HG02884 (cell line): ENCODE data around the gene NUCKS1.

Source experiments
- ATAC-seq: cut with Tn5 transposase; IDR thresholded peaks from one replicate; pipeline ENCODE4 v1.9.1; 2021; ENCODE audit warnings: mild to moderate bottlenecking, moderate library complexity; ENCODE audit not compliant: unreplicated experiment

Gene NUCKS1, protein sequence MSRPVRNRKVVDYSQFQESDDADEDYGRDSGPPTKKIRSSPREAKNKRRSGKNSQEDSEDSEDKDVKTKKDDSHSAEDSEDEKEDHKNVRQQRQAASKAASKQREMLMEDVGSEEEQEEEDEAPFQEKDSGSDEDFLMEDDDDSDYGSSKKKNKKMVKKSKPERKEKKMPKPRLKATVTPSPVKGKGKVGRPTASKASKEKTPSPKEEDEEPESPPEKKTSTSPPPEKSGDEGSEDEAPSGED

DNA sequence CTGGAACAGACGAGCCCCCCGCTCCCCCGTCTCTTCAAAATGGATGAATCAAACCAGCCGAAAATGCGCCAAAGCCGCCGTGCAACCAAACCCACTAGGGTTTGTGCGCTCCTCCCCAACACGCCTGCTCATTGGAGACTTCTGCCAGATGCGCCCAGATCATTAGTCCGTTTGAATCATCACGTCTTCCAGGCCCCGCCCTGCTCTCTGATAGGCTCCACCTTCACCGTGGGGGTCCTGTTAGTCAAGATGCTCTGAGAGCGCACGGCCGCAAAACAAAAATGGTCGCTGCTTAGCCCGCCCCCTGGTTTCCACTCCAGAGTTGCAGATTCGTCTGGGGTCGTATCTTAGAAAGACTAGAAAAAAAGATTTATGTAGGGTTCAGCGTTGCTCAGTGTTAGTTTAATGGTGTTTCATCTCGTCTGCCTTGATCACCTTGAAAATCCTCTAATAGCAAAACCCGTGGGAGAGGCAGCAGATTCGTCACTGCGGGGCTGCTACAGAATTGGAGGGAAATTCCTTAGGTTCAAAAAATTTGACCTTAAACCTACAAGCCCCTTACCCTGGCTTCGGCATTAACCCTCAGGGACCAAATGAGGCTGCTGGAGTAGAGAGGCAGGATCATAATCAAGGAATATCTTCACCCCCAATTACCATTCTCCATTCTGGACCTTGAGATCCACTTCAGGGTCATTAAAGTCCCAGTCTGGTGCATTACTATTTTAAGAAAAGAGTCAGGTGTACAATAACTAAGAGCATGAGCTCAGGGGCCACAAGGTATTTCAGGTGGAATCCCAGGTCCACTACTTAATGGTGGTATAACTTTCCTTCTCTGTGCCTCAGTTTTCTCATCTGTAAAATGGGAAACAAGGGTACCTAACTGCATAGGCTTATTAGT lies at the start of gene NUCKS1:
TSS of gene NUCKS1 (minus strand) at position 45 of the 898 bp plus-strand sequence. CDS start 209 bp downstream, outside the sequence.
- ATAC-seq = peak; percentile 71

DNA sequence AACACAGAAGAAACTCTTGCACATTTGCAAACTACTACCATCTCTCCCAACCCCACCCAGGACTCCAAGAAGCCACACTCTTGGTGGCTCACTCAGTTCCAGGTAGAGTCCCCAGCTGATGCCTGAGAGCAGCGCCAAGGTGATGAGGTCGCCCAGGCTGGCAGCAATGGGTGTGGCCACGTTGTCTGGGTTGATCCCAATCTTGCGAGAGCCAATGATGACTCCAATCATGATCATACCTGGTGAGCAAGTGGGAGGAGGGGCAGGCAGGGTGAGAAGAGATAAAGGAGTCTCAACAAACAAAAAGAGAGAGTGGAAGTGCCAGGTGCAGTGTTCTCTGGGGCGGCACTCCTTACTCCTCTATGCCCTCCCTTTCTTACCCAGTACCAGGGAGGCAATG lies 48.6 kb upstream of the NUCKS1 start:
- ATAC-seq = no peak

DNA sequence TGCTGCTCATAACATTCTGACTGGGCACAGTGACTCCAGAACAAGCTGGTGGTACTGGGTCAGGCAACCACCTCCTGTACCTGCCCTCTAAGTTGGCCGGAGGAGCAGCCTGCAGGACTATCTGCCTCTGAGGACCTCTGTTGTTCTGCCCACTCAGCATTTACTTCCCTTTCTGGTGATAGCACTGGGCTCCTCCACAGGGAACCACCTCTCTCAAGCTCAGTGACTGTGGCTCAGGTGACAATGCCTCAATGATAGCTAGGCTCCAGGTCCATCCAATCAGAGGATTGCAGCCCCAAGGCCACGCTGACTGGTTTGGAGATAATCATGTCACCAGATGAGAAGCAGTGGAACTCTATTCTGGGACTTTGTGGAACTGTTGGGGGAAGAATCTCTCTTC lies 47.2 kb upstream of the NUCKS1 start:
- no peak for ATAC-seq

DNA sequence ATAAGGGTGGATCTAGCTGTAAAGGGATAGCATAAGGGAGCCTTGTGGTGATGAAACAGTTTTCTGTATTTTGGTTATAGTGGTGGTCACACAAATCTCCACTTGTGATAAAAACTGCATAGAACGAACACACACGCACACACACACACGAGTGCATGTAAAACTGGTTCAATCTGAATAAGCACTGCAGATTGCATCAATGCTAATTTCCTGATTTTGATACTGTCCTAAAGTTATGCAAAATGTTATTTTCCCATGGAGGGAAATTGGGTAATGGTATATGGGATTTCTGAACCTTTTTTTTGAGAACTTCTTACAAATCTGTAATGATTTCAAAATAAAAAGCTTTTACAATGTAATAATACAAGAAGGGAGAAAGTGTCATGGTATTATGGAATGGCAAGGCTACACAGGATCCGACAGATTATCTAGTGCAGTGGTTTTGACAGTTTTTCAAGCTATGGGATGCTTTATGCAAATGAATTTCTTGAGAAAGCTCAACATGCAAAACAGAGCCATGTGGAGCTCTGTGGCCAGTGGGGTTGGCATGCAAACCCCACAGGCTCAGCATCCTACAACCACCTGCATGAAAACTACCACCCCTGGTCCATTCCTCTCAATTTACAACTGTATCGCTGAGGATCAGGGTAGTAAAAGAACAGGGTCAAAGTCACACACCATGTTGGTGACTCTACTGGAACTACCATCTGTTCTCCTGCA lies 44.2 kb upstream of the NUCKS1 start:
- no peak for ATAC-seq

DNA sequence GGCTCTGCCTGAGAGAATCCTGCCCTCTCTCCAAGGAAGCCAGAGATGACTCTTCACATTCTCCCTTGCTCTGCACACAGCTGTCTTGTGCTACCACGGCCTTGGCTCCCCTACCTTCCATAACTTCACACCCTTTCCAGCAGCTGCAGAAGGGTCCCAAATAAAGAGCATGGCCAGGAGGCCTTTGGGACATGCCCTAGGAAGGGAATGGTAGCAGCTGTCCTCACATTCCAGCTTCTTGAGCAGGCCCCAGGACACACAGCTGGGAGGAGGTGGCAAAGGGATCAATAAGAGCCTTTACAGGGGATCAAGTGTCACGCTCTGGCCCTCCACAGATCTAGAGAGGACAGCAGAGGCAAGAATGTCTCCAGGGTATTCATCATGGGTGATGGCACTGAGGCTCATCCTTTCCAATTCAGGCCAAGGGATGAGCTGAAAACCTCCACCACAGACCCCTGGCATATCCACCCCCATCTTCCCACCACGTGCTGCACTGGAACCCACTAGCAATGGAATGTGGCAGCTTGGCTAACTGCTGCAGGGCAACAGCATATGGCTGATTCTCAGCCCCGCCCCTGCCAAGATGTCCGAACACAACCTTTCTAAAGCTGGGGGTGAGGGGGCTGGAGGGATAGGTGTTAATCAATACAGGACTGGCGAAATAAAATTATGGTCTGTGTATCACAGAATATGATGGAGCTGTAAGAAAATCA lies 43.1 kb upstream of the NUCKS1 start:
- ATAC-seq = no peak

DNA sequence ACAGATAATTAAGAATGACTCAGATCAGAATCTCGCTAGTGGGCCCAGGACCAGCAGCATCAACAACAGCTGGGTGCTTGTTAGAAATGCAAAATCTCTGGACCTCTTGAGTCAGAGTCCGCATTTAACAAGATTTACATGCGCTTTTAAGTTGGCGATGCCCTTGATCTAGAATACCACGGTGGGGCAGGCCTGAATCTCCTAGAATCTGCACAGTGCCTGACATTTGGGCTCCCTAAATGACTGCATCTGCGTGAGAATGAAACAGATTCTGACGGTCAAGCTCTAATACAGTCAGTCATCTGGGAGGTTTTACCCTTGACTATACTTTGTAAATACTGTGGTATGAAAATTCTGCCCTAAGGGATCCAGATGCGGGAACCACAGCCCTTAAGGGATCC lies 42.5 kb upstream of the NUCKS1 start:
- ATAC-seq = no peak

DNA sequence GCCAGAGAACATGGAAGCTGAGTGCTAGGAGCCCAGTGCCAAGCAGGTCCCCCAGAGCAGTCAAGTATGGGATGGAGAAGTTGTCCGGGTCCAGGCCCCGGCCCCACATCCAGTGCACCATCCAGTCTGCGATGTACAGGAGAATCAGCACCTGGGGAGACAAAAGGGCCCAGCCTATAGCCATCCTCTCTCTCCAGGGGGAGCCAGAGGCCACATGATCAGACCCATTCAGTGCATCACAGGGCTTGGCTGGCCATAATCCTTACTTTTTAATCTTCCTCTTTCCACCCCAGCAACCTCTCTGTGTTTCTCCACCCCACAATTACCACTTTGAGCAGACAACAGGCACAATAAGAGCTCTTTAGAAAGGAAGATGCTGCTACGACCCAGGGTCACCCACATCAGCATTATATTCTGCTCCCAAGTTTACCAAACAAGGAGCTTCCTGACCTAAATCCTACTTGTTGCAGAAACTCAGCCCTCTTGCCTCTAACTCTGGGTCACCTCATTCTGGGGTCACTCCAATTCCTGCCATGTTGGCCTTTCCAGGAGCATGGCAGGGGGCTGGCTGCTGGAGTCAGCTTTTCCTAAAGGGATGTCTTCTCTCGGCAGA lies 41.7 kb upstream of the NUCKS1 start:
- ATAC-seq = peak; percentile 56

DNA sequence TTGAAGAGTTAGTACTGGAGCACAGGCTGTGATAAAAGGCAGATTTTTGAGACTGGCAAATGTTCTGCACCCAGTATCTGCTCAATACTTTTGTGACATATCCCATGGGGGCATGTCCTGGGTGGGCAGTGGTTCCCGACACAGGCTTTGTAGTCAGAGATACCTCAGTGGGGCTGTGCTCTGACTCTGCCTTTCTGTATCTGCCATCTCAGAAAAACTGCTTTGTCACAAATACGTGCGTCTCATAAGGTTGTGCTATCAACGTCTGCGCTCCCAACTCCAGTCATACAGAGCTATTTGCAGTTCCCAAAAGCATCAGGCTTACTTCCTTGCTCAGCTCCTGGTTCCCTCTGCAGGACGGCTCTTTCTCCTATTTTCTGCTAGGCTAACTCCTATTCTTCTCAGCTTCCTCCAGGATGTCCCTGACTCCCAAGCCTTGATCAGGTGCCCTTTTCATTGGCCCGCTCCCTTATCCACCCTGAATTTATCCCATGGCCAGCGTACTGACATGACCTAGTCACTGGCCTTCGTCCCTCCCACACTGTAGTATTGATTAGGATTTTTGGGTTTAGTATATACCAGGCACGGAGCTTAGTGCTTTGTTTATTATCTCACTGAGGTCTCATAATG lies 37.4 kb upstream of the NUCKS1 start:
- ATAC-seq = no peak

DNA sequence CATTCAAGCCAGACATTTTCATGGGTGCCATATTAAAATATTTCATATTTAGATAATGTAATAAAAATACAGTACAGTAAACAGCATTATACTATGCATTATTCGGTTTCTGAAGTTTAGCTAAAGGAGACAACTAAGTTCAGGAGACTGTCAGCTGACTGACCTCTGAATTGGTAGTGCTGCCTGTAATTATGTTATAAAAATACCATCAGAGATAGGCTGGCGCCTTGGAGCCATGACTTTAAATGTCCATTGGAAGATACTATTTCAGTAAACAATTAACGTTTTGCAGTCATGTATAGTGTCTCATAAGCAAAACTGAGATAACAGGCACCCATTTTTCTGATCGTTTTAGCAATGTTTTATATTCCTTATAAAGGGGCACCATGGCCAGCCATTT lies 36.6 kb upstream of the NUCKS1 start:
- ATAC-seq = no peak

DNA sequence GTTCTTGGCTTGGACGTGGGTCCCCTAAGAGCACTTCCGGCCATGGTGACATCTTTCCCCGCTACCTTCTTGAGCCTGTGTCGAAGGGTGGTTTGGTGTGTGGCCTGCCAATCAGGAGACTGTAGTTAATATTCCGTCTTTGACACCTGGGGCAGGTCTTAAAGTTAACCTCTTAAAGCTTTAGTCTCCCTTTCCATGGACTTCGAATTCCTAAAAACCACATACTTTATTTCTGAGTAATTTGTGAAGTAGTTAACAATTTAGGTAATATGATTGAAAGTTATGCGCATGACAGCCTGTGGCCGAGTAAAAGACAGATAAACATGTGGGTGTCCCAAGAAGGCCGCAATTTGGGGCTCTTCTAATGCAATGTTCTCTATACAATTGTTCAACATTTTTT lies 35.5 kb upstream of the NUCKS1 start:
- ATAC-seq = no peak

DNA sequence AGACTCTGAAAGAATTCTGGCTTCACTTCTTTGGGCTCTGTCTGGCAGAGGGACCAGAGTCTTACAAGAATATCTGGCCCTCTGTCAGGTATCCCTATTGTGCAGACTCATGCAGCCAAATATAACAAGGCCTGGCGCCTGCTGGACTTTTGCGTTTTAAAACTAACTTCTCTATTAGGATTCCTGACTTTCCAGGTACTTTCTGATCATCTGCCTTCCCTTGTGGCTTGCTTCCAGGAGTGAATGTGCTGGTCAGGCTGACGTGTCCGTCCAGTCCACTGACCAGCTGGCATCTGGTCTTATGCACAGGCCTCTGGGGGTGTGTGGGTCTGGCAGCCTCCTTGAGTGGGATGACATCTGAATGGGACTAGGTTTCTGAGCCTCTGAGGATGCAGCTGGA lies 33.9 kb upstream of the NUCKS1 start:
- no peak for ATAC-seq

DNA sequence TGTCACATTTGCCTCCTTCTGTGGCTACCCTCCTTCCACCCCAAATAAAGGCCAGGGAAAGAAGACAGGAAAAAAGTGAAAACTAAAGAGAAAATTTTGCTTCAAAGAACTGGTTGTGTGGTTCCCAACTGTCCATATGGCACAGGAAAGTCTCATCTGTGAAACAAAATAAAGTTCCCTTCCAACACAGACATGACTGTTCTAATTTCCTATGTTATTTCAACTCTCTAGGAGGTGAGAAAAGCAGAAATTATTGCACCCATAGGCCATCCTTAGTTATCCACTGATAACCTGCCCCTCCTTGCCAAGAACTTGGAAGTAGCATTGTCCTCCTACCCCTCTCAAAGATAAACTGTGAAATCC lies 33.4 kb upstream of the NUCKS1 start:
- ATAC-seq = no peak

DNA sequence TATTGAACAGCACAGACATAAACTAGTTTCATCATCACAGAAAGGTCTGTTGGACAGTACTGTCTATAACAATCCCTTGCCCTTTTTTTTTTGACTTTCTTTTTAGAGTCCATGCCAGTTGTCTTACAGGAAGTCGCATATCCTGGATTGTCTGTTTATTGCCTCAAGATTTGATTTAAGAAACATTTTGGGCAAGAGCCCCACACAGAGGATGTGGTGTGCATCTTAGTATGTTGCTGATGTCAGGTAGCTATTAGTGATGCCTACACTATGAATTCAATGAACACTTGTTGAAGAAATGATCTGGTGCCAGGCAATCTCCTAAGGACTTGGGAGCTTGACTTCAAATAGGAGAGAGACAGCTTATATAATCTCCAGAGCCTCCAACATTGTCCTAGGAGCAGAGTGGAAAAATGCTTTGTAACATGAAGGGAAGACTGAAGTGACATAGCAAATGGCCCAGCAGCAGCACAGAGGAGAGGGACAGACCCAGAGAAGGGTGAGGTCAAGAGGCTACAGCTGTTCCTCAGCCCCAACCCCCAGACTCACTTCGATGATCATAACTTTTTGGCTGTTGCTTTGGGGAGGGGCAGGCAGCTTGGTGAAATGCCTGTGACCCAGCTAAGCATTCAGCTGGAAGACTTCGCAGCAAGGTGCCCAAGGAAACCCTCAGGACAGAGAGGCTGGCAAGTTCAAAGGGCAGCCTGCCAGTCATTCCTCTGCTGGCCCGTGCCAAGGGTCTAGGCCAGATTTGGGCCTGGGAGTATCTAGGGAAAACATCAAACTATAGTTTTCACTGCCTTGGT lies 32.8 kb upstream of the NUCKS1 start:
- no peak for ATAC-seq

DNA sequence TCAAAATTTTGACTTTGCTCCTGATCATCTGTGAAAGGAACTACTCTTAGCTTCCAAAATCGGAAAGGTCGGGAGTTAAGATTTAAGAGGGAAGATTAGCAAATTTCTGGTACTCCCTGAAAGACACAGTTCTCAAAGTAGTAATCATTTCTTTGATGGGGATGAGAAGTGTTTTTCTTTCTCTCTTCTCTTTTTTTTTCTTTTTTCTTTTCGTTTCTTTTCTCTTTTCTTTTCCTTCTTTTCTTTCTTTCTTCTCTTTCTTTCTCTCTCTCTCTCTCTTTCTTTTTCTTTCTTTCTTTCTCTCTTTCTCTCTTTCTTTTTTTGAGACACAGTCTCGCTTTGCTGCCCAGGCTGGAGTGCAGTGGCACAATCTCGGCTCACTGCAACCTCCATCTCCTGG lies 30.4 kb upstream of the NUCKS1 start:
- no peak for ATAC-seq

DNA sequence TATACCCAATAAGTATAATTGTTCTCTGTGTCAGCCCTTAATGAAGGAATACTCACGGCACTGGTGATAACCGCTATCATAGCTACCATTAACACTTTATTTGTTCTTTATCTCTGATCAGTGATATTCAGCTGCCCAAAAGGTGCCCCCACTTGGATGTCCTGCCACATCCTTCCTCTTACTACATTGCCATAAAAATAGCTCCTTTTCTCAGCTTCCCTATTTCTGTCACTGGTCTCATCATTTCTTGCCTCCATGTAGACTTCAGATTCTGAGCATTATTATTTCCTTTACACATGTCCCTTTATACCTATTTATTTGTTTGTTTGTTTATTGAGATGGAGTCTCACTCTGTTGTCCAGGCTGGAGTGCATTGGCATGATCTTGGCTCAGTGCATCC lies 28.0 kb upstream of the NUCKS1 start:
- ATAC-seq = no peak

DNA sequence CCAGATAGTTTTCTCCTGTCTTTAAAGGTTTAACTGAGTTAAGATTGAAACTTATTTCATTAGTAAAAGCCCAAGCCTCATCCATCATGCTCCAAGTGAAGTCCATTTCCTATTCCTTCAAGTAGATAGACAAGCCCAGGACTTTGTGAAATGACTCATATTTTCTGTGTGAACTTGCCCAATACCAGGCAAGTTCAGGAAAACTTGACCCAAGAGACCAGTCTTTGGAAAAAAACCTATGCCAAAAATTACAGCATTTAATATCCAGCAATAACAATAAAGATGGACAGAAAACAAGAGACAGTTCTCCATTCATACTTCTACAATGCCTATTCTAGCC lies 25.7 kb upstream of the NUCKS1 start:
- no peak for ATAC-seq

DNA sequence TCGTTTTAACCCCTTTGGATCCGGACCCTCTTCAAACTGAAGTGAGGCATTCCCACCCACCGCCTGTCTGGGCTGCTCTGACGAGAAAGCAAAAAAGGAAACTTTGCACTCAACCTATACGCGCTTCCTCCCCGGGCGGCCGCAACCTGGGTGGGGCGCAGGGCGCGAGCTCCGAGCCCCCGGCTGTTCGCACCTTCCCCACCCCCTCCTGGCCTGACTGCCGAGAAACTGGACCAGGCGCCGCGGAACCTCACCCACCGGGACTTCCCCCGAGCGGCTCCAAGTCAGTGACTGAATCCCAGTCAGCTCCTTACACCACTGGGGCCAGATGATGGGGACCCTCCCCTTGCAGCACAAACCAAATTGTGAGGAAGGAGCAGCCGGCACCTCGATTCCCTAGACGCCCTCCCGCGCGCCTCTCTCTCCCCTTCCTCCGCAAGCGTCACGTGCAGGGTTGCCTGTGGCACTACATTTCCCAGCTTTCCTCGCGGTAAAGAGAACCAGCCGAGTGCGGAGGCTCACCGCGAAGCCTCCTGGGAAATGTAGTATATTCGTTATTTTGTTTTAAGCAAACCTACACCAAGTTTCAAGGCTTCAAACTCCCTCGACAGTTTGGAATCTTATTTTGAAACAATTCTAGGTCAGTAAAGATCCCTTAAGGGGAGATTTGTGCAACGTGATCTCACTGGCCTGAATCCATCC lies 25.2 kb upstream of the NUCKS1 start, which contains the start of gene RAB29:
TSS of gene RAB29 (minus strand) at position 468 of the 702 bp plus-strand sequence. CDS start 526 bp downstream, outside the sequence.
- peak; percentile 78 for ATAC-seq

DNA sequence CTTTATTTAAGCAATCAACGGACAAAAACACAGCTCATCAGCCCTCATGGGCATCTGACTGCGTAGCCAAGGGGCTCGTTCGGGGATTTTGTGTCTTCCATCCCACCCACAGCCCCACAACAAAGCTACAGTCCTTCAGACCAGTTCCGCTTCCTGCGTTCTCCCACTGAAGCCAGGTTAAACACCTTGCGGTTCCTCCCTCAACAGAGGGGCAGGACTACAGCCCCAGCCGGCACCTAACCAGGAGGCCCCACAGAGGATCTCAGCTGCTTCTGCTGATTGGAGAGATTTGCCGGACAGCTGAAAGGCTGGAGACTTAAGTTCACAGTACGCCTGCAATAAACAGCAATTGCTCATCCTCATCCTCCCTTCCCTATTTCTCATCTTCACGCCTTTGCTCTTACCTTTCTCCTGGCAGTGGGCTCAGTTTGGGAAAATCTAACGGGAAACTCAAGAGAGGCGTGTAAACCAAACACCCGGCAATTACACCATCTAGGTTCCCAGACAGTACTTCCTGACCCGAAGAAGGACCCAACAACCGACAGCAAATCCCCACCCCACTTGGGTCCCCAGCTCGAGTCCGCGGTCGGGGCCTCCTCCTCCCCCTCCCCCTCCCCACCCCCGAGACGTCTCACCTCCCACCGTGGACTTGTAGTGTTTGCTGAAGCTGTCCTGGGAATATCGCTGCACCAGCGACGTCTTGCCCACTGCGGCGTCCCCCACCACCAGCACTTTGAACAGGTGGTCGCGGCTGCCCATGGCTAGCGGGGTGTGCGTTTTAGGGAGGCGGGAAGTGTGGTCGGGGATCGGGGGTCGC lies 24.4 kb upstream of the NUCKS1 start:
- no peak for ATAC-seq
